Glutamatergic neuron (in vitro differentiated cells): ENCODE results near the gene NID1. TPM values are rescaled to one million over a fixed set of nuclear protein-coding genes. Genes with fewer than 3 reads are reported as not detected.

Experiments
- DNase-seq: peaks from one replicate; pipeline ENCODE4 v3.0.0; 2022
- H3K27ac Mint-ChIP-seq: one replicate; pipeline ENCODE4 v1.8.0; 2020; ENCODE audit warnings: mild to moderate bottlenecking, mixed read lengths, inconsistent platforms; ENCODE audit not compliant: unreplicated experiment
- H3K27me3 Mint-ChIP-seq: one replicate; pipeline ENCODE4 v1.8.0; 2020; ENCODE audit warnings: mild to moderate bottlenecking, moderate library complexity, mixed read lengths, inconsistent platforms; ENCODE audit not compliant: unreplicated experiment
- H3K36me3 Mint-ChIP-seq: one replicate; pipeline ENCODE4 v1.8.0; 2020; ENCODE audit warnings: mild to moderate bottlenecking, mixed read lengths, inconsistent platforms; ENCODE audit not compliant: unreplicated experiment
- H3K4me1 Mint-ChIP-seq: one replicate; pipeline ENCODE4 v1.8.0; 2020; ENCODE audit warnings: mild to moderate bottlenecking, low read depth, mixed read lengths, inconsistent platforms; ENCODE audit not compliant: unreplicated experiment
- H3K4me3 Mint-ChIP-seq: one replicate; pipeline ENCODE4 v1.8.0; 2020; ENCODE audit warnings: mild to moderate bottlenecking, mixed read lengths, inconsistent platforms; ENCODE audit not compliant: unreplicated experiment
- H3K9me3 Mint-ChIP-seq: one replicate; pipeline ENCODE4 v1.8.0; 2020; ENCODE audit warnings: mild to moderate bottlenecking, moderate library complexity, mixed read lengths, inconsistent platforms; ENCODE audit not compliant: unreplicated experiment
- CTCF ChIP-seq: fragments of 200-600 bp; sonication (generic); IDR thresholded peaks from one replicate; pipeline ENCODE4 v1.5.0; 2021; ENCODE audit not compliant: partially characterized antibody, unreplicated experiment
- total RNA-seq: library from RNA; stranded (reverse); fragmentation: NEBNext Ultra II Directional; extraction: Animal tissue kit (Norgen Biotek cat#: 25700); gene quantifications from one replicate; pipeline ENCODE4 v1.2.1, GENCODE V29; 2021; ENCODE audit not compliant: unreplicated experiment

The NID1 gene
- total RNA-seq, 1 donor from 2014 or later = 1.4 TPM

GRCh38 chr1:236059011-236059410, 5.9 kb downstream of the NID1 start:
- DNase-seq = no peak
- H3K27me3 Mint-ChIP-seq = peaks cover 2% of the 10 kb centered on the region
- no peak overlapping the region for H3K27ac Mint-ChIP-seq

DNA sequence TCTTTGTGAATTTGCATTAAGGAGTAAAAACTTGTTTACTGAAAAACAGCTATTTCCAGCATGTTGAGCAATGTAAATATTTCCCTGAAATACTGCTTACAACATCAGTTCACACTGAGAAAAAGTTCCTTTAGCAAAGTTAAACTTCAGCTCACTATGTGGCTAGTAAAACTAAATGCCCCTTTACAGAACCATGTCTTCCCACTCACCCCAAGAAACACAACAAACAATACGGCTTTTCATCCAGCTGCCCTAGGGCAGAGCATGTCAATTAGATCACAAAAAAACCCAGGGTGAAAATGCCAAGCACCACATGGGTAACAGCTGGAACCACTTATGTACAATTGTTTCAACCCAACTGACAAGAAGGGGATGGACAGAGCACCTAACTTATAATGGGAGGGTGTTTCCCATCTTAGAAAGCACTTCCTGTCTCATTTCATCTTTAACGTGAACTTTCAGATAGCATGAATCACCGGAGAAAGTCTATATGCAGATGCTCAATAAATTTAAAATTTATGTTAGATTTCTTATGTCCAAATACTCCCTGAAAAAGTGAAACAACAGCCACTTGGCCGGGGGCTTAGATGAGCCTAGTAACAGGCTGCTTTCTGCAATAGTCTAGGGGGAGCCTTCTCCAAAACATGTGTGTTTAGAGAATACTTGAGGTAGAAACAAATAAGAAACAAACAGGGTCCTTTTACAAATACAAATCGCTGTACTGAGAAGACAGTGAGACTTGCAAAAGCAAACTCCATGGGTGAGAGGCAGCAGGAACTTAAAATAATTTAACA, 6.6 kb downstream of the NID1 start:
- H3K36me3 Mint-ChIP-seq = no peaks in the 10 kb centered on the region
- DNase-seq = no peak

More at GRCh38 chr1:236059011-236059410, 5.9 kb downstream of the NID1 start:
- TF ChIP-seq CTCF = no peak
- Mint-ChIP-seq H3K4me3 (no peak overlapping the region), H3K9me3 (no peaks in the 10 kb centered on the region), H3K4me1 (peaks cover 4% of the 10 kb centered on the region), H3K36me3 (no peaks in the 10 kb centered on the region)

DNA sequence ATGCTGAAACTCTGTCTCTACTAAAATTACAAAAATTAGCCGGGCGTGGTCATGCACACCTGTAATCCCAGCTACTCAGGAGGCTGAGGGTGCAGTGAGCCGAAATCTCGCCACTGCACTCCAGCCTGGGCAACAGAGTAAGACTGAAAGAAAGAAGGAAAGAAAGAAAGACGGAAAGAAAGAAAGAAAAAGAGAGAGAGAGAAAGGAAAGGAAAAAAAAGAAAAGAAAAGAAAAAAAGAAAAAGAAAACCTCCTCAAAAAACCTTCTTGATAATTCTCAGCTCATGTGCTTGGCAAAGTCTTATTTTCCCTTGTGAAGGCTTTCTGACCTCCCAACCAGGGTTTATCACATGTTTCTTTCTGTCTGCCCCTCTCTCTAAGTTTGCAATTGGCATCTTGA, 7.3 kb downstream of the NID1 start:
- no peak for DNase-seq
- no peaks in the 10 kb centered on the region for H3K36me3 Mint-ChIP-seq
- H3K27ac Mint-ChIP-seq = no peak overlapping the region
- no peaks in the 10 kb centered on the region for H3K27me3 Mint-ChIP-seq
- peaks cover 4% of the 10 kb centered on the region for H3K4me1 Mint-ChIP-seq
- no peak for TF ChIP-seq CTCF
- no peak overlapping the region for H3K4me3 Mint-ChIP-seq
- no peaks in the 10 kb centered on the region for H3K9me3 Mint-ChIP-seq

More for the DNA sequence above, 6.6 kb downstream of the NID1 start:
- Mint-ChIP-seq H3K4me3 (no peak overlapping the region), H3K27me3 (no peaks in the 10 kb centered on the region), H3K4me1 (peaks cover 4% of the 10 kb centered on the region), H3K9me3 (no peaks in the 10 kb centered on the region), H3K27ac (no peak overlapping the region)
- TF ChIP-seq CTCF = no peak

GRCh38 chr1:236052232-236052993, 12.5 kb downstream of the NID1 start:
- H3K27me3 Mint-ChIP-seq = no peaks in the 10 kb centered on the region
- no peaks in the 10 kb centered on the region for H3K36me3 Mint-ChIP-seq
- H3K9me3 Mint-ChIP-seq = no peaks in the 10 kb centered on the region
- H3K27ac Mint-ChIP-seq = no peak overlapping the region
- peaks cover 7% of the 10 kb centered on the region for H3K4me1 Mint-ChIP-seq
- no peak overlapping the region for H3K4me3 Mint-ChIP-seq
- TF ChIP-seq CTCF = no peak
- DNase-seq = no peak
